Suprapubic skin (tissue), 3 donors: ENCODE data around the gene SELENOH.

Source experiments
- POLR2A ChIP-seq, 2 donors: fragments of 450-650 bp; IDR thresholded peaks; one replicate each; pipeline ENCODE4 v1.6.1; 2017; ENCODE audit warnings: antibody characterized with exemption in 2 of 2, mild to moderate bottlenecking in 2 of 2, moderate library complexity in 2 of 2
- TF ChIP-seq, protein P1 (sequence below), 2 donors: fragments of 200-600 bp in 1 of 2; fragments of 450-650 bp in 1 of 2; sonication (generic) in 1 of 2; IDR thresholded peaks; one replicate each; pipeline ENCODE4 v1.5.1; 2016 to 2019; ENCODE audit warnings: antibody characterized with exemption in 2 of 2, mild to moderate bottlenecking in 1 of 2, moderate library complexity in 1 of 2

GRCh38 chr11:57761301-57762234 is 20.3 kb downstream of the SELENOH start, which contains the start of gene CTNND1:
- TF ChIP-seq, protein P1, sequence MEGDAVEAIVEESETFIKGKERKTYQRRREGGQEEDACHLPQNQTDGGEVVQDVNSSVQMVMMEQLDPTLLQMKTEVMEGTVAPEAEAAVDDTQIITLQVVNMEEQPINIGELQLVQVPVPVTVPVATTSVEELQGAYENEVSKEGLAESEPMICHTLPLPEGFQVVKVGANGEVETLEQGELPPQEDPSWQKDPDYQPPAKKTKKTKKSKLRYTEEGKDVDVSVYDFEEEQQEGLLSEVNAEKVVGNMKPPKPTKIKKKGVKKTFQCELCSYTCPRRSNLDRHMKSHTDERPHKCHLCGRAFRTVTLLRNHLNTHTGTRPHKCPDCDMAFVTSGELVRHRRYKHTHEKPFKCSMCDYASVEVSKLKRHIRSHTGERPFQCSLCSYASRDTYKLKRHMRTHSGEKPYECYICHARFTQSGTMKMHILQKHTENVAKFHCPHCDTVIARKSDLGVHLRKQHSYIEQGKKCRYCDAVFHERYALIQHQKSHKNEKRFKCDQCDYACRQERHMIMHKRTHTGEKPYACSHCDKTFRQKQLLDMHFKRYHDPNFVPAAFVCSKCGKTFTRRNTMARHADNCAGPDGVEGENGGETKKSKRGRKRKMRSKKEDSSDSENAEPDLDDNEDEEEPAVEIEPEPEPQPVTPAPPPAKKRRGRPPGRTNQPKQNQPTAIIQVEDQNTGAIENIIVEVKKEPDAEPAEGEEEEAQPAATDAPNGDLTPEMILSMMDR (IDR thresholded peaks at IDR 0.05), result no peak
- TF ChIP-seq POLR2A (IDR thresholded peaks at IDR 0.05), result peak in 1 of 2 donors; percentile 64
